GM12878 (cell line): ENCODE results near the gene ITGB3BP. TPM values are rescaled to one million over a fixed set of nuclear protein-coding genes. Genes with fewer than 3 reads are reported as not detected.

Experiments
- ATAC-seq: fragments of 200-7000 bp; cut with Tn5 transposase; 3 replicates; pipeline ENCODE4 v1.9.1; 2020; ENCODE audit warnings: mild to moderate bottlenecking, moderate library complexity
- BruUV-seq: library from RNA; stranded (reverse); fragments of 400-500 nt; replicated peaks from 2 replicates; lab custom pipeline; 2021; lab: Mats Ljungman, UMichigan
- CTCF ChIA-PET: fragments of 300-600 bp; sonication (Branson Sonifier 250); formaldehyde crosslinking; extraction: SDS; loops from one replicate; lab custom pipeline; 2021; ENCODE audit warnings: inconsistent platforms; lab: Yijun Ruan, JAX
- POLR2A ChIA-PET: fragments of 350-600 bp; formaldehyde crosslinking; extraction: SDS; loops from one replicate; lab custom pipeline; 2021; ENCODE audit warnings: inconsistent platforms; lab: Charles Lee
- RAD21 ChIA-PET: fragments of 300-600 bp; sonication (Branson Sonifier 250); formaldehyde crosslinking; loops from one replicate; lab custom pipeline; 2023; ENCODE audit warnings: antibody characterized with exemption; ENCODE audit not compliant: unreplicated experiment; lab: Charles Lee
- SMC1A ChIA-PET: fragments of 300-600 bp; sonication (Branson Sonifier 250); formaldehyde crosslinking; loops from one replicate; lab custom pipeline; 2023; ENCODE audit not compliant: unreplicated experiment, uncharacterized antibody; lab: Charles Lee
- DNase-seq: peaks from one replicate; pipeline ENCODE4 v3.0.0-alpha.2; 2011; ENCODE audit warnings: low read depth, low spot score
- FAIRE-seq: peaks from 3 replicates; lab custom pipeline; 2011; peaks lifted over from hg19 to GRCh38; lab: Jason Lieb, UNC
- H2AFZ ChIP-seq: 2 replicates; pipeline ENCODE4 v1.6.0; 2011; ENCODE audit warnings: low read depth, low read length, control low read depth; ENCODE audit not compliant: control insufficient read depth
- H3K27ac ChIP-seq: 2 replicates; pipeline ENCODE4 v1.5.1; 2011; ENCODE audit warnings: control low read depth; ENCODE audit not compliant: control insufficient read depth, insufficient read depth
- H3K27me3 ChIP-seq, 2 experiments: replicated peaks in 1 of 2; 2 replicates each; pipeline versions ENCODE4 v1.6.0 to v1.6.1; 2011; ENCODE audit warnings: low read length in 1 of 2; ENCODE audit not compliant: control insufficient read depth in 2 of 2, insufficient read depth in 2 of 2
- H3K36me3 ChIP-seq, 2 experiments: 2 replicates each; pipeline ENCODE4 v1.5.1; 2011; ENCODE audit warnings: low read length in 1 of 2; ENCODE audit not compliant: control insufficient read depth in 2 of 2, insufficient read depth in 2 of 2
- H3K4me1 ChIP-seq: 2 replicates; pipeline ENCODE4 v1.6.1; 2011; ENCODE audit warnings: mild to moderate bottlenecking, low read length, moderate library complexity, mixed read lengths; ENCODE audit not compliant: control insufficient read depth, insufficient read depth
- H3K4me2 ChIP-seq: 2 replicates; pipeline ENCODE4 v1.6.0; 2011; ENCODE audit warnings: control low read depth; ENCODE audit not compliant: control insufficient read depth, insufficient read depth
- H3K4me3 ChIP-seq: fragments of 200-600 bp; sonication (generic); 2 replicates; pipeline ENCODE4 v1.5.1; 2016
- H3K79me2 ChIP-seq: 2 replicates; pipeline ENCODE4 v1.6.0; 2011; ENCODE audit warnings: low read length; ENCODE audit not compliant: control insufficient read depth, insufficient read depth
- H3K9ac ChIP-seq: 2 replicates; pipeline ENCODE4 v1.8.0; 2011; ENCODE audit warnings: low read length, control low read depth, mixed read lengths; ENCODE audit not compliant: control insufficient read depth, insufficient read depth
- H3K9me3 ChIP-seq: replicated peaks from 3 replicates; pipeline ENCODE4 v1.5.1; 2011; ENCODE audit warnings: mild to moderate bottlenecking, low read length; ENCODE audit not compliant: control insufficient read depth, insufficient read depth
- H4K20me1 ChIP-seq: 2 replicates; pipeline ENCODE4 v1.6.0; 2011; ENCODE audit not compliant: control insufficient read depth, insufficient read depth
- FOXK2 ChIP-seq: fragments of 450-650 bp; IDR thresholded peaks from 2 replicates; pipeline ENCODE4 v1.6.1; 2017; ENCODE audit warnings: mild to moderate bottlenecking, moderate library complexity
- KDM1A ChIP-seq: fragments of 200-600 bp; sonication (generic); IDR thresholded peaks from 2 replicates; pipeline ENCODE4 v1.6.1; 2016; ENCODE audit warnings: borderline replicate concordance
- POLR2AphosphoS5 ChIP-seq: IDR thresholded peaks from 2 replicates; pipeline ENCODE4 v1.6.1; 2011; ENCODE audit warnings: mild to moderate bottlenecking, low read length, inconsistent platforms
- RAD51 ChIP-seq: fragments of 450-650 bp; IDR thresholded peaks from 2 replicates; pipeline ENCODE4 v1.6.1; 2016; ENCODE audit warnings: moderate library complexity, mild to moderate bottlenecking, inconsistent platforms
- SMAD1 ChIP-seq: fragments of 450-650 bp; IDR thresholded peaks from 2 replicates; pipeline ENCODE4 v1.6.1; 2018; ENCODE audit warnings: mild to moderate bottlenecking, low read depth; ENCODE audit not compliant: partially characterized antibody
- SMC3 ChIP-seq: IDR thresholded peaks from 2 replicates; pipeline ENCODE4 v1.6.1; 2011; ENCODE audit warnings: low read length, improper control_type of control experiment, borderline replicate concordance
- STAT1 ChIP-seq: fragments of 450-650 bp; conservative IDR thresholded peaks from 2 replicates; pipeline ENCODE4 v1.6.1; 2014; ENCODE audit warnings: antibody characterized with exemption, mild to moderate bottlenecking
- TAF1 ChIP-seq: IDR thresholded peaks from 2 replicates; pipeline ENCODE4 v1.6.1; 2011; ENCODE audit warnings: mild to moderate bottlenecking, low read depth, low read length, borderline replicate concordance
- WRNIP1 ChIP-seq: IDR thresholded peaks from 2 replicates; pipeline ENCODE4 v1.6.1; 2011; ENCODE audit warnings: low read depth, low read length, improper control_type of control experiment, borderline replicate concordance
- ZBED1 ChIP-seq: IDR thresholded peaks from 2 replicates; pipeline ENCODE4 v1.6.1; 2016; ENCODE audit warnings: borderline replicate concordance
- ZNF207 ChIP-seq: fragments of 450-650 bp; IDR thresholded peaks from 2 replicates; pipeline ENCODE4 v1.6.1; 2014; ENCODE audit warnings: antibody characterized with exemption, mild to moderate bottlenecking, borderline replicate concordance
- ZSCAN29 ChIP-seq: fragments of 450-650 bp; IDR thresholded peaks from 2 replicates; pipeline ENCODE4 v1.6.1; 2017; ENCODE audit warnings: mild to moderate bottlenecking, moderate library complexity
- WGBS: methylation state at CpG from one replicate; pipeline ENCODE4 v1.1.6; 2016; ENCODE audit warnings: low lambda C conversion rate; ENCODE audit not compliant: insufficient replicate concordance, insufficient coverage; ENCODE audit errors: missing lambda C conversion rate; 5-methylcytosine and 5-hydroxymethylcytosine counted together
- in situ Hi-C: fragments of 300-500 bp; cut with MboI; formaldehyde crosslinking; loops from 9 replicates; pipeline ENCODE4 v1.14.3; 2018; ENCODE audit warnings: mixed read lengths
- intact Hi-C: fragments of 100-400 bp; cut with micrococcal nuclease; formaldehyde crosslinking; loops from one replicate; pipeline ENCODE4 v1.14.2; 2022; ENCODE audit not compliant: unreplicated experiment
- polyA plus RNA-seq, 11 experiments: library from polyadenylated mRNA; depleted of rRNA in 4 of 11; unstranded in 6 of 11; stranded (reverse) in 5 of 11; fragments of >200 nt; fragmentation: Nextera tagmentation in 4 of 11; fragmentation: Illumina TruSeq in 1 of 11; extraction: Ambion mirVana in 4 of 11; extraction: Trizol in 1 of 11; gene quantifications; 1 replicate in 1 of 11; 2 replicates in 10 of 11; pipeline versions ENCODE4 v1.2.1 to v1.2.3, GENCODE V29; 2011 to 2016; ENCODE audit warnings: inconsistent platforms in 2 of 11, missing spikeins in 2 of 11, low read depth in 1 of 11
- total RNA-seq, 4 experiments: library from RNA; depleted of rRNA in 3 of 4; stranded (reverse); fragments of >200 nt in 3 of 4; fragmentation: Illumina TruSeq in 1 of 4; extraction: Trizol in 1 of 4; gene quantifications; 2 replicates each; pipeline versions ENCODE4 v1.2.1 to v1.2.3, GENCODE V29; 2013 to 2021

Gene ITGB3BP
- total and polyA plus RNA-seq, 10 of the 15 experiments (the other 5 are each of a cell fraction or from before 2014, with no cell fraction given), result 39.2 to 86.2 (median 61.8) TPM

DNA sequence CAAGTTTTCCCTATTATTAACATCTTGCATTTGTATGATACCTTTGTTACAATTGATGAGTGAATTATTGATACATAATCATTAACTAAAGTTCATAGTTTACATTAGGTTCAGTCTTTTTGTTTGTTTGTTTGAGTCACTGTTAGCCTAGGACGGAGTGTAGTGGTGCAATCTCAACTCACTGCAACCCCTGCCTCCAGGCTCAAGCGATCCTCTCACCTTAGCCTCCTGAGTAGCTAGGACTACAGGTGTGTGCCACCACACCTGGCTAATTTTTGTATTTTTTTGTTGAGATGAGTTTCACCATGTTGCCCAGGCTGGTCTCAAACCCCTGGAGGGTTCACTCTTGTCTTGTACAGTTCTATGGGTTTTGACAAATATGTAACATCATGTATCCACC is 36.3 kb upstream of the ITGB3BP start:
- H3K36me3 ChIP-seq, result no peaks in the 10 kb centered on the region
- H3K27me3 ChIP-seq, result no peaks in the 10 kb centered on the region
- ATAC-seq, result no peak
- ChIA-PET RAD21 (interaction anchor here (1.0 to 3.2 kb wide), 3 partner anchors 9 to 132 kb away, joined by 5 to 15 read pairs (median 5); partner anchors contain the start of gene PGM1), POLR2A (interaction anchor here (1.0 kb wide), 1 partner anchor 132 kb away, joined by 5 read pairs; no protein-coding TSS in a partner anchor), CTCF (interaction anchor here (0.7 to 6.1 kb wide), 6 partner anchors 10 to 724 kb away, joined by 3 to 48 read pairs (median 6); no protein-coding TSS in a partner anchor), SMC1A (interaction anchor here (0.7 to 1.7 kb wide), 3 partner anchors 8 to 32 kb away, joined by 3 to 5 read pairs (median 3); no protein-coding TSS in a partner anchor)
- H3K4me1 ChIP-seq, result peaks cover 10% of the 10 kb centered on the region
- no peaks in the 10 kb centered on the region for H4K20me1 ChIP-seq
- no peak for DNase-seq
- no peak for FAIRE-seq
- BruUV-seq, result no TSS peak
- H3K27ac ChIP-seq, result no peak overlapping the region
- no peak overlapping the region for H3K4me3 ChIP-seq
- intact Hi-C loops, result no loop called here
- in situ Hi-C loops, result no loop called here
- no peaks in the 10 kb centered on the region for H3K79me2 ChIP-seq
- 96% methylated on average over 2 of the region's 2 CpGs for WGBS
- H2AFZ ChIP-seq, result no peak overlapping the region
- H3K9ac ChIP-seq, result no peak overlapping the region
- H3K4me2 ChIP-seq, result no peak overlapping the region
- no peaks in the 10 kb centered on the region for H3K9me3 ChIP-seq
- TF ChIP-seq STAT1 (no peak), WRNIP1 (no peak), ZSCAN29 (no peak), POLR2AphosphoS5 (no peak), ZNF207 (no peak), TAF1 (no peak), SMAD1 (no peak), FOXK2 (no peak), KDM1A (no peak), SMC3 (no peak), RAD51 (no peak), ZBED1 (no peak)
